HepG2 (cell line): ENCODE measurements around the gene CTRB2. TPM values are rescaled to one million over a fixed set of nuclear protein-coding genes. Genes with fewer than 3 reads are reported as not detected.

ENCODE experiments used
- ATAC-seq: fragments of 200-7000 bp; cut with Tn5 transposase; 3 replicates; pipeline ENCODE4 v1.9.1; 2020; ENCODE audit warnings: mild to moderate bottlenecking, moderate library complexity
- BruUV-seq: library from RNA; stranded (reverse); fragments of 400-500 nt; replicated peaks from 2 replicates; lab custom pipeline; 2021; lab: Mats Ljungman, UMichigan
- CTCF ChIA-PET: fragments of 300-600 bp; formaldehyde crosslinking; extraction: SDS; loops from one replicate; lab custom pipeline; 2021; ENCODE audit warnings: low total read pairs, inconsistent platforms, low intra/inter-chr PET ratio; lab: Yijun Ruan, JAX
- POLR2A ChIA-PET: fragments of 350-600 bp; sonication (Branson Sonifier 250); formaldehyde crosslinking; loops from one replicate; lab custom pipeline; 2020; ENCODE audit warnings: antibody characterized with exemption, inconsistent platforms; lab: Yijun Ruan, JAX
- DNase-seq: peaks from one replicate; pipeline ENCODE4 v3.0.0-alpha.2; 2015; ENCODE audit warnings: low spot score
- FAIRE-seq: peaks from 3 replicates; lab custom pipeline; 2011; peaks lifted over from hg19 to GRCh38; lab: Jason Lieb, UNC
- H2AFZ ChIP-seq: one replicate; pipeline ENCODE4 v1.6.1; 2011; ENCODE audit warnings: low read length, inconsistent platforms
- H3K27ac ChIP-seq: fragments of 300-600 bp; 3 replicates; pipeline ENCODE4 v1.8.0; 2011; ENCODE audit warnings: mixed run types, mild to moderate bottlenecking, mixed read lengths, low read length, inconsistent platforms; ENCODE audit not compliant: insufficient read depth; ENCODE audit errors: extremely low read length
- H3K27me3 ChIP-seq, 2 experiments: fragments of 200-600 bp in 1 of 2; 2 replicates in 1 of 2; 3 replicates in 1 of 2; pipeline versions ENCODE4 v1.6.0 to v1.8.0; 2011; ENCODE audit warnings: low read length in 2 of 2, mild to moderate bottlenecking in 2 of 2, moderate library complexity in 2 of 2, inconsistent platforms in 1 of 2; ENCODE audit not compliant: insufficient read depth in 2 of 2, control insufficient read depth in 1 of 2
- H3K36me3 ChIP-seq, 2 experiments: fragments of 200-600 bp in 1 of 2; replicated peaks in 1 of 2; 2 replicates in 1 of 2; 3 replicates in 1 of 2; pipeline versions ENCODE4 v1.5.1 to v1.8.0; 2011; ENCODE audit warnings: low read length in 2 of 2, inconsistent platforms in 1 of 2; ENCODE audit not compliant: insufficient read depth in 2 of 2, control insufficient read depth in 1 of 2
- H3K4me1 ChIP-seq: 2 replicates; pipeline ENCODE4 v1.5.1; 2012; ENCODE audit warnings: low read length, inconsistent platforms; ENCODE audit not compliant: insufficient read depth
- H3K4me2 ChIP-seq: 2 replicates; pipeline ENCODE4 v1.6.0; 2011; ENCODE audit warnings: low read depth, low read length, inconsistent platforms
- H3K4me3 ChIP-seq, 3 experiments: fragments of 200-600 bp in 1 of 3; sonication (generic), shearing (Covaris generic) in 1 of 3; replicated peaks in 1 of 3; 2 replicates each; pipeline ENCODE4 v1.5.1; 2011 to 2016; ENCODE audit warnings: low read length in 3 of 3, inconsistent platforms in 2 of 3, low read depth in 2 of 3, mild to moderate bottlenecking in 2 of 3, control low read depth in 1 of 3, mixed read lengths in 1 of 3; ENCODE audit not compliant: insufficient read depth in 1 of 3
- H3K79me2 ChIP-seq: one replicate; pipeline ENCODE4 v1.6.1; 2011; ENCODE audit warnings: low read length, inconsistent platforms; ENCODE audit not compliant: insufficient read depth
- H3K9ac ChIP-seq: 2 replicates; pipeline ENCODE4 v1.6.0; 2011; ENCODE audit warnings: mild to moderate bottlenecking, low read depth, low read length, inconsistent platforms; ENCODE audit not compliant: insufficient read depth
- H3K9me3 ChIP-seq: 2 replicates; pipeline ENCODE4 v1.5.1; 2012; ENCODE audit warnings: mild to moderate bottlenecking, low read length
- H4K20me1 ChIP-seq: 2 replicates; pipeline ENCODE4 v1.6.0; 2011; ENCODE audit warnings: inconsistent platforms, mild to moderate bottlenecking, low read length, moderate library complexity; ENCODE audit not compliant: insufficient read depth
- ARNT2 ChIP-seq: sonication (generic); formaldehyde crosslinking; IDR thresholded peaks from 2 replicates; pipeline ENCODE4 v1.8.0; 2022; ENCODE audit warnings: mild to moderate bottlenecking, low read depth, missing genetic modification reagents, moderate library complexity
- HDAC6 ChIP-seq: fragments of 200-600 bp; sonication (generic); IDR thresholded peaks from 2 replicates; pipeline ENCODE4 v1.7.0; 2017; ENCODE audit warnings: mild to moderate bottlenecking, antibody characterized with exemption, low read length, low read depth
- IKZF4 ChIP-seq: sonication (generic); formaldehyde crosslinking; IDR thresholded peaks from 2 replicates; pipeline ENCODE4 v1.5.1; 2020; ENCODE audit warnings: borderline replicate concordance, mild to moderate bottlenecking, low read depth, missing genetic modification reagents; ENCODE audit errors: not compliant biosample characterization
- ZNF136 ChIP-seq: sonication (generic); formaldehyde crosslinking; IDR thresholded peaks from 2 replicates; pipeline ENCODE4 v1.8.1; 2022; ENCODE audit warnings: low read depth, mild to moderate bottlenecking, moderate library complexity, missing genetic modification reagents
- ZNF224 ChIP-seq: sonication (generic); formaldehyde crosslinking; IDR thresholded peaks from 2 replicates; pipeline ENCODE4 v1.5.0; 2020; ENCODE audit warnings: mild to moderate bottlenecking, missing genetic modification reagents
- ZNF816 ChIP-seq: sonication (generic); formaldehyde crosslinking; IDR thresholded peaks from 2 replicates; pipeline ENCODE4 v1.8.0; 2022; ENCODE audit warnings: missing genetic modification reagents, mild to moderate bottlenecking, borderline replicate concordance
- WGBS: methylation state at CpG from one replicate; pipeline ENCODE4 v1.1.6; 2017; ENCODE audit warnings: low lambda C conversion rate; 5-methylcytosine and 5-hydroxymethylcytosine counted together
- in situ Hi-C: cut with HindIII; loops from 2 replicates; pipeline ENCODE4 v1.10.0; 2017; ENCODE audit warnings: low pct_unique_long_range_greater_than_20kb; ENCODE audit not compliant: extremely low pct_ligation_motif_present
- intact Hi-C: fragments of 100-400 bp; cut with micrococcal nuclease; formaldehyde crosslinking; loops from one replicate; pipeline ENCODE4 v1.10.0; 2022; ENCODE audit not compliant: unreplicated experiment
- polyA plus RNA-seq, 8 experiments: library from polyadenylated mRNA; depleted of rRNA in 3 of 8; stranded (reverse) in 7 of 8; unstranded in 1 of 8; fragments of >200 nt; fragmentation: Illumina TruSeq in 4 of 8; extraction: Trizol in 4 of 8; gene quantifications; 2 replicates each; pipeline versions ENCODE4 v1.2.1 to v1.2.3, GENCODE V29; 2011 to 2016; ENCODE audit warnings: low read depth in 4 of 8, missing spikeins in 1 of 8, mixed read lengths in 1 of 8; ENCODE audit not compliant: insufficient read depth in 1 of 8
- total RNA-seq, 5 experiments: library from RNA; depleted of rRNA; stranded (reverse); fragments of >200 nt; fragmentation: Illumina TruSeq; extraction: Trizol; gene quantifications; 2 replicates each; pipeline ENCODE4 v1.2.3, GENCODE V29; 2016; ENCODE audit warnings: low read depth in 1 of 5
- TF ChIP-seq, protein P1 (sequence below): sonication (generic); formaldehyde crosslinking; IDR thresholded peaks from 2 replicates; pipeline ENCODE4 v1.5.1; 2020; ENCODE audit warnings: missing genetic modification reagents, mild to moderate bottlenecking, borderline replicate concordance
- TF ChIP-seq, protein P2 (sequence below): sonication (generic); formaldehyde crosslinking; IDR thresholded peaks from 2 replicates; pipeline ENCODE4 v1.5.1; 2020; ENCODE audit warnings: missing genetic modification reagents, mild to moderate bottlenecking, borderline replicate concordance
- TF ChIP-seq, protein P3 (sequence below): sonication (generic); formaldehyde crosslinking; IDR thresholded peaks from 2 replicates; pipeline ENCODE4 v1.4.0; 2020; ENCODE audit warnings: missing genetic modification reagents, mild to moderate bottlenecking, borderline replicate concordance
- TF ChIP-seq, protein P4 (sequence below): sonication (generic); formaldehyde crosslinking; IDR thresholded peaks from 2 replicates; pipeline ENCODE4 v1.9.0; 2021; ENCODE audit warnings: missing genetic modification reagents, borderline replicate concordance
- TF ChIP-seq, protein P5 (sequence below): IDR thresholded peaks from 2 replicates; pipeline ENCODE4 v1.6.1; 2016; ENCODE audit warnings: mild to moderate bottlenecking, missing biosample characterization, missing genetic modification reagents

Gene CTRB2
- total and polyA plus RNA-seq, 2 of the 13 experiments (the other 11 are each of a cell fraction or from before 2014, with no cell fraction given) = 0.13 TPM; not detected in 1

DNA sequence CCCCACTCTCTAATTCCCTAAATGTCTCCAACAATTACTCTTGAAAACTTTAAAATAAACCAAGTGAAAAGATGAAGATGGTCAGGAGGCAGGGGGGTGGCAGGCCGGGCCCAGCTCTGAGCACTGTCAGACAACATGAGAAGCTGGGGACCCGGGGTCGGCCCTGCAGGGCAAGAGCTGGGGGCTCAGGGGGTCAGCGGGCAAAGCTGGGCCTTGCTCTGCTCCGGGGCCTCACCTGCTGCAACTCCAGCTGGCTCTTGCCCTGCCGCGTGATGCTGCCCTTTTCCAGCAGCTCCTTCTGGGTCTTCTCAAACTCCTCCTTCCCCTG is 26.6 kb upstream of the CTRB2 start:
- ATAC-seq = no peak
- POLR2A ChIA-PET = interaction anchor here (1.0 to 4.2 kb wide), 8 partner anchors 12 to 200 kb away, joined by 3 to 27 read pairs (median 7); partner anchors contain the start of genes BCAR1 and CFDP1
- Histone ChIP-seq H3K4me1 (peaks cover 25% of the 10 kb centered on the region), H4K20me1 (peaks cover 8% of the 10 kb centered on the region), H3K4me3 (no peak overlapping the region), H3K9ac (no peak overlapping the region), H3K4me2 (no peak overlapping the region), H3K79me2 (peaks cover 12% of the 10 kb centered on the region), H3K36me3 (peaks cover 47 to 63% of the 10 kb centered on the region in 2 experiments), H3K9me3 (no peaks in the 10 kb centered on the region), H2AFZ (no peak overlapping the region), H3K27ac (no peak overlapping the region), H3K27me3 (no peaks in the 10 kb centered on the region)
- BruUV-seq = no TSS peak
- in situ Hi-C loops = no loop called here
- no peak for DNase-seq
- no peak for FAIRE-seq
- CTCF ChIA-PET = interaction anchor here (1.3 to 4.4 kb wide), 2 partner anchors 152 to 169 kb away, joined by 4 to 45 read pairs; no protein-coding TSS in a partner anchor
- intact Hi-C loops = loop anchor here (1.0 to 5.0 kb wide), 2 partner anchors 33 to 36 kb away; no protein-coding TSS in a partner anchor
- WGBS = 93% methylated on average over 7 of the region's 7 CpGs
- TF ChIP-seq ZNF224 (CRISPR knock-in tag) = no peak
- no peak for TF ChIP-seq HDAC6
- TF ChIP-seq, protein P1, sequence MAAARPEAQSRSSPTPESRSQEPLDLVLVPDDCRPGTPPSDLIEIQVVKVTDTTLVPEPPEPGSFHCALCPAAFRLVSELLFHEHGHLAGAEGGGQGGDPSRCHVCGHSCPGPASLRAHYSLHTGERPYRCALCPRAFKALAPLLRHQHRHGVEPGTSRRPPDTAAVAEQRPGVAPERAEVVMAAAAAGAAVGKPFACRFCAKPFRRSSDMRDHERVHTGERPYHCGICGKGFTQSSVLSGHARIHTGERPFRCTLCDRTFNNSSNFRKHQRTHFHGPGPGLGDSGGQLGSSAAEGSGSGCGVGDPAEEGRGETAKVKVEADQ (CRISPR knock-in tag) = no peak
- TF ChIP-seq, protein P2, sequence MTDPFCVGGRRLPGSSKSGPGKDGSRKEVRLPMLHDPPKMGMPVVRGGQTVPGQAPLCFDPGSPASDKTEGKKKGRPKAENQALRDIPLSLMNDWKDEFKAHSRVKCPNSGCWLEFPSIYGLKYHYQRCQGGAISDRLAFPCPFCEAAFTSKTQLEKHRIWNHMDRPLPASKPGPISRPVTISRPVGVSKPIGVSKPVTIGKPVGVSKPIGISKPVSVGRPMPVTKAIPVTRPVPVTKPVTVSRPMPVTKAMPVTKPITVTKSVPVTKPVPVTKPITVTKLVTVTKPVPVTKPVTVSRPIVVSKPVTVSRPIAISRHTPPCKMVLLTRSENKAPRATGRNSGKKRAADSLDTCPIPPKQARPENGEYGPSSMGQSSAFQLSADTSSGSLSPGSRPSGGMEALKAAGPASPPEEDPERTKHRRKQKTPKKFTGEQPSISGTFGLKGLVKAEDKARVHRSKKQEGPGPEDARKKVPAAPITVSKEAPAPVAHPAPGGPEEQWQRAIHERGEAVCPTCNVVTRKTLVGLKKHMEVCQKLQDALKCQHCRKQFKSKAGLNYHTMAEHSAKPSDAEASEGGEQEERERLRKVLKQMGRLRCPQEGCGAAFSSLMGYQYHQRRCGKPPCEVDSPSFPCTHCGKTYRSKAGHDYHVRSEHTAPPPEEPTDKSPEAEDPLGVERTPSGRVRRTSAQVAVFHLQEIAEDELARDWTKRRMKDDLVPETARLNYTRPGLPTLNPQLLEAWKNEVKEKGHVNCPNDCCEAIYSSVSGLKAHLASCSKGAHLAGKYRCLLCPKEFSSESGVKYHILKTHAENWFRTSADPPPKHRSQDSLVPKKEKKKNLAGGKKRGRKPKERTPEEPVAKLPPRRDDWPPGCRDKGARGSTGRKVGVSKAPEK (CRISPR knock-in tag) = no peak
- no peak for TF ChIP-seq ZNF816 (CRISPR knock-in tag)
- TF ChIP-seq IKZF4 (CRISPR knock-in tag) = no peak
- TF ChIP-seq, protein P3, sequence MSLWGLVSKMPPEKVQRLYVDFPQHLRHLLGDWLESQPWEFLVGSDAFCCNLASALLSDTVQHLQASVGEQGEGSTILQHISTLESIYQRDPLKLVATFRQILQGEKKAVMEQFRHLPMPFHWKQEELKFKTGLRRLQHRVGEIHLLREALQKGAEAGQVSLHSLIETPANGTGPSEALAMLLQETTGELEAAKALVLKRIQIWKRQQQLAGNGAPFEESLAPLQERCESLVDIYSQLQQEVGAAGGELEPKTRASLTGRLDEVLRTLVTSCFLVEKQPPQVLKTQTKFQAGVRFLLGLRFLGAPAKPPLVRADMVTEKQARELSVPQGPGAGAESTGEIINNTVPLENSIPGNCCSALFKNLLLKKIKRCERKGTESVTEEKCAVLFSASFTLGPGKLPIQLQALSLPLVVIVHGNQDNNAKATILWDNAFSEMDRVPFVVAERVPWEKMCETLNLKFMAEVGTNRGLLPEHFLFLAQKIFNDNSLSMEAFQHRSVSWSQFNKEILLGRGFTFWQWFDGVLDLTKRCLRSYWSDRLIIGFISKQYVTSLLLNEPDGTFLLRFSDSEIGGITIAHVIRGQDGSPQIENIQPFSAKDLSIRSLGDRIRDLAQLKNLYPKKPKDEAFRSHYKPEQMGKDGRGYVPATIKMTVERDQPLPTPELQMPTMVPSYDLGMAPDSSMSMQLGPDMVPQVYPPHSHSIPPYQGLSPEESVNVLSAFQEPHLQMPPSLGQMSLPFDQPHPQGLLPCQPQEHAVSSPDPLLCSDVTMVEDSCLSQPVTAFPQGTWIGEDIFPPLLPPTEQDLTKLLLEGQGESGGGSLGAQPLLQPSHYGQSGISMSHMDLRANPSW = no peak
- no peak for TF ChIP-seq ZNF136 (CRISPR knock-in tag)
- TF ChIP-seq, protein P4, sequence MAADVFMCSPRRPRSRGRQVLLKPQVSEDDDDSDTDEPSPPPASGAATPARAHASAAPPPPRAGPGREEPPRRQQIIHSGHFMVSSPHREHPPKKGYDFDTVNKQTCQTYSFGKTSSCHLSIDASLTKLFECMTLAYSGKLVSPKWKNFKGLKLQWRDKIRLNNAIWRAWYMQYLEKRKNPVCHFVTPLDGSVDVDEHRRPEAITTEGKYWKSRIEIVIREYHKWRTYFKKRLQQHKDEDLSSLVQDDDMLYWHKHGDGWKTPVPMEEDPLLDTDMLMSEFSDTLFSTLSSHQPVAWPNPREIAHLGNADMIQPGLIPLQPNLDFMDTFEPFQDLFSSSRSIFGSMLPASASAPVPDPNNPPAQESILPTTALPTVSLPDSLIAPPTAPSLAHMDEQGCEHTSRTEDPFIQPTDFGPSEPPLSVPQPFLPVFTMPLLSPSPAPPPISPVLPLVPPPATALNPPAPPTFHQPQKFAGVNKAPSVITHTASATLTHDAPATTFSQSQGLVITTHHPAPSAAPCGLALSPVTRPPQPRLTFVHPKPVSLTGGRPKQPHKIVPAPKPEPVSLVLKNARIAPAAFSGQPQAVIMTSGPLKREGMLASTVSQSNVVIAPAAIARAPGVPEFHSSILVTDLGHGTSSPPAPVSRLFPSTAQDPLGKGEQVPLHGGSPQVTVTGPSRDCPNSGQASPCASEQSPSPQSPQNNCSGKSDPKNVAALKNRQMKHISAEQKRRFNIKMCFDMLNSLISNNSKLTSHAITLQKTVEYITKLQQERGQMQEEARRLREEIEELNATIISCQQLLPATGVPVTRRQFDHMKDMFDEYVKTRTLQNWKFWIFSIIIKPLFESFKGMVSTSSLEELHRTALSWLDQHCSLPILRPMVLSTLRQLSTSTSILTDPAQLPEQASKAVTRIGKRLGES (CRISPR knock-in tag) = no peak
- TF ChIP-seq ARNT2 (CRISPR knock-in tag) = no peak
- TF ChIP-seq, protein P5, sequence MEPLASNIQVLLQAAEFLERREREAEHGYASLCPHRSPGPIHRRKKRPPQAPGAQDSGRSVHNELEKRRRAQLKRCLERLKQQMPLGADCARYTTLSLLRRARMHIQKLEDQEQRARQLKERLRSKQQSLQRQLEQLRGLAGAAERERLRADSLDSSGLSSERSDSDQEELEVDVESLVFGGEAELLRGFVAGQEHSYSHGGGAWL = peak; percentile 45
